Adrenal gland (tissue), 12 donors: ENCODE results near the gene RBM17. TPM values are rescaled to one million over a fixed set of nuclear protein-coding genes. Genes with fewer than 3 reads are reported as not detected.
"Not testable (repeated sequence)": the region's sequence is repeated elsewhere in the genome, so short reads cannot be mapped to it uniquely, and the experiment has no call there.

ENCODE experiments used
- DNase-seq, 7 donors: peaks; one replicate each; pipeline ENCODE4 v3.0.0-alpha.2; 2019 to 2020
- H3K27ac ChIP-seq, 5 donors: fragments of 200-600 bp; sonication (generic) in 4 of 5; 1 replicate in 3 of 5; 2 replicates in 2 of 5; pipeline versions ENCODE4 v1.5.1 to v1.8.0; 2016 to 2020; ENCODE audit warnings: mild to moderate bottlenecking in 1 of 5
- H3K27me3 ChIP-seq: fragments of 200-600 bp; 2 replicates; pipeline ENCODE4 v1.8.0; 2021
- H3K36me3 ChIP-seq, 2 donors: fragments of 200-600 bp; replicated peaks in 1 of 2; 1 replicate in 1 of 2; 2 replicates in 1 of 2; pipeline versions ENCODE4 v1.5.1 to v1.8.0; 2018 to 2022
- H3K4me1 ChIP-seq, 2 donors: fragments of 200-600 bp; replicated peaks in 1 of 2; 1 replicate in 1 of 2; 2 replicates in 1 of 2; pipeline versions ENCODE4 v1.5.1 to v1.8.0; 2018 to 2021
- H3K4me3 ChIP-seq, 4 donors: fragments of 200-600 bp; sonication (generic) in 3 of 4; one replicate each; pipeline ENCODE4 v1.5.1; 2016 to 2018
- H3K9me3 ChIP-seq, 3 donors: fragments of 200-600 bp; sonication (generic) in 1 of 3; replicated peaks in 1 of 3; 1 replicate in 2 of 3; 2 replicates in 1 of 3; pipeline versions ENCODE4 v1.5.1 to v1.8.0; 2016 to 2021
- POLR2A ChIP-seq, 2 donors: fragments of 450-650 bp; IDR thresholded peaks; one replicate each; pipeline ENCODE4 v1.6.1; 2017; ENCODE audit warnings: antibody characterized with exemption in 2 of 2, mild to moderate bottlenecking in 2 of 2, moderate library complexity in 1 of 2
- WGBS, 4 donors: extraction: QIAGEN DNeasy Blood & Tissue Kit in 2 of 4; methylation state at CpG; one replicate each; pipeline versions ENCODE4 v1.1.5 to v1.1.7; 2013 to 2017; 5-methylcytosine and 5-hydroxymethylcytosine counted together
- intact Hi-C, 2 donors: fragments of 100-400 bp; cut with DNase I; formaldehyde crosslinking; loops; one replicate each; pipeline versions ENCODE4 v1.14.1 to v1.15.0; 2022 to 2023
- microRNA-seq, 3 donors: library from miRNA; unstranded; fragments of <30 nt; microRNA quantifications; one replicate each; pipeline ENCODE4, GENCODE V29; 2017 to 2020
- polyA plus RNA-seq, 3 donors: library from polyadenylated mRNA; stranded (reverse); fragments of 200-250 nt in 2 of 3; fragments of 350-450 nt in 1 of 3; fragmentation: Illumina TruSeq in 1 of 3; extraction: RNeasy Lipid Tissue Mini Kit (QIAGEN cat#74804) in 1 of 3; gene quantifications; one replicate each; pipeline ENCODE4 v1.2.3, GENCODE V29; 2013 to 2014
- small RNA-seq, 2 donors: library from RNA; depleted of rRNA; stranded (forward); fragments of <200 nt; gene quantifications; one replicate each; pipeline ENCODE3, GENCODE V24; 2016
- total RNA-seq, 9 donors: library from RNA; depleted of rRNA in 4 of 9; stranded (reverse); fragments of >200 nt in 4 of 9; fragments of 120-200 nt in 1 of 9; fragmentation: NEBNext Ultra II Directional in 1 of 9; extraction: Animal tissue kit (Norgen Biotek cat#: 25700) in 1 of 9; gene quantifications; one replicate each; pipeline versions ENCODE4 v1.1.0 to v1.2.4, GENCODE V29; 2013 to 2023
- TF ChIP-seq, protein P1 (sequence below), 6 experiments: fragments of 450-650 bp in 4 of 6; fragments of 200-600 bp in 2 of 6; sonication (generic) in 1 of 6; IDR thresholded peaks; 1 replicate in 5 of 6; 2 replicates in 1 of 6; pipeline versions ENCODE4 v1.5.1 to v1.8.0; 2016 to 2021; ENCODE audit warnings: antibody characterized with exemption in 6 of 6, mild to moderate bottlenecking in 2 of 6, moderate library complexity in 1 of 6
- donor health status: healthy with polysubstance abuse.
- donor health status: Bipolar disorder and iron deficiency.
- donor health status: DM: yes; HTN: yes; CAD: no.
- donor health status: DM: no; HTN: no; CAD: no.
- donor health status: DM: no; HTN: no; CAD: no.
- donor health status: DM: yes; HTN: yes; CAD: no.

RBM17 gene
- total and polyA plus RNA-seq, 12 donors: 31.9 to 123 (median 66.0) TPM

DNA sequence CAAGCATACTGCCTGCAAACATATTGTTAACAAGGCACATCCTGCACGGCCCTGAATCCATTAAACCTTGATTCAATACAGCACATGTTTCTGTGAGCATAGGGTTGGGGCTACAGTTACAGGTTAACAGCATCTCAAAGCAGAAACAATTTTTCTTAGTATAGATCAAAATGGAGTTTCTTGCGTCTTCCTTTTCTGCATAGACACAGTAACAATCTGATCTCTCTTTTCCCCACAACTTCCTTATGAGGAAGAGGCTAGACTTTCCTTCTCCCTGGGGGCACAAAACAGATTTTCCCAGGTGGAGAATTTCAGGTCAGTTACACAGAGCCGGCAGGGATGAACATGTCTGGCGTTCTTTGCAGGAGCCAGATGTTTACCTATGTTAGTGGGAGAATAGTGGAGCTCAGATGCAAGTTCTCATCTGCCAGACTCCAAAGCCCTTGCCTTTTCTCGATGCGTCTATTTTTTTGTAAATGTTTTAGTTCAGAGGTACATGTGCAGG is 76.4 kb downstream of the RBM17 start:
- intact Hi-C loops: no loop called here
- DNase-seq: no peak
- WGBS, 4 donors: 49 to 58% (median 53%) methylated on average over 6 of the region's 6 CpGs
- Histone ChIP-seq H3K9me3 (no peaks in the 10 kb centered on the region), H3K36me3 (peaks cover 0 to 5% of the 10 kb centered on the region in 2 donors), H3K27ac (peak overlapping the region in 2 of 5 donors; percentile 94 to 100), H3K4me1 (peaks cover 17 to 46% of the 10 kb centered on the region in 2 donors), H3K4me3 (no peak overlapping the region), H3K27me3 (no peaks in the 10 kb centered on the region)
- TF ChIP-seq, protein P1, sequence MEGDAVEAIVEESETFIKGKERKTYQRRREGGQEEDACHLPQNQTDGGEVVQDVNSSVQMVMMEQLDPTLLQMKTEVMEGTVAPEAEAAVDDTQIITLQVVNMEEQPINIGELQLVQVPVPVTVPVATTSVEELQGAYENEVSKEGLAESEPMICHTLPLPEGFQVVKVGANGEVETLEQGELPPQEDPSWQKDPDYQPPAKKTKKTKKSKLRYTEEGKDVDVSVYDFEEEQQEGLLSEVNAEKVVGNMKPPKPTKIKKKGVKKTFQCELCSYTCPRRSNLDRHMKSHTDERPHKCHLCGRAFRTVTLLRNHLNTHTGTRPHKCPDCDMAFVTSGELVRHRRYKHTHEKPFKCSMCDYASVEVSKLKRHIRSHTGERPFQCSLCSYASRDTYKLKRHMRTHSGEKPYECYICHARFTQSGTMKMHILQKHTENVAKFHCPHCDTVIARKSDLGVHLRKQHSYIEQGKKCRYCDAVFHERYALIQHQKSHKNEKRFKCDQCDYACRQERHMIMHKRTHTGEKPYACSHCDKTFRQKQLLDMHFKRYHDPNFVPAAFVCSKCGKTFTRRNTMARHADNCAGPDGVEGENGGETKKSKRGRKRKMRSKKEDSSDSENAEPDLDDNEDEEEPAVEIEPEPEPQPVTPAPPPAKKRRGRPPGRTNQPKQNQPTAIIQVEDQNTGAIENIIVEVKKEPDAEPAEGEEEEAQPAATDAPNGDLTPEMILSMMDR (IDR thresholded peaks at IDR 0.05): no peak
- TF ChIP-seq POLR2A (IDR thresholded peaks at IDR 0.05): no peak

DNA sequence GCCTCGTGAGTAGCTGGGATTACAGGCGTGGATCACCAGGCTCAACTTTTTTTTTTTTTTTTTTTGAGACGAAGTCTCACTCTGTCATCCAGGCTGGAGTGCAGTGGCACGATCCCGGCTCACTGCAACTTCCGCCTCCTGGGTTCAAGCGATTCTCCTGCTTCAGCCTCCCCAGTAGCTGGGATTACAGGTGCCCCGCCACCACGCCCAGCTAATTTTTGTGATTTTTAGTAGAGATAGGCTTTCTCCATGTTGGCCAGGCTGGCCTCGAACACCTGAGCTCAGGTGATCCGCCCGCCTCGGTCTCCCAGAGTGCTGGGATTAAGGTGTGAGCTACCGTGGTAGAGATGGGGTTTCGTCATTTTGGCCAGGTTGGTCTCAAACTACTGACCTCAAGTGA is 77.1 kb downstream of the RBM17 start:
- intact Hi-C loops, H3K4me3 ChIP-seq, H3K27ac ChIP-seq, H3K36me3 ChIP-seq, H3K9me3 ChIP-seq, DNase-seq, H3K27me3 ChIP-seq: not testable (repeated sequence)
- WGBS, 4 donors: 88 to 98% (median 94%) methylated on average over 14 to 15 of the region's 15 CpGs
- peaks cover 17 to 53% of the 10 kb centered on the region in 2 donors for H3K4me1 ChIP-seq

Small RNAs within 50 kb of the gene (microRNA-seq; reads per million reads assigned to microRNA genes)
- gene MIR3155A (0 reads per million in 3 donors), gene MIR3155B (0 reads per million in 3 donors)

Small RNAs within 50 kb of the gene (small RNA-seq; reads per million reads assigned to genes)
- gene MIR3155A: 0 to 0.08 reads per million in 2 donors

Other genes starting within 250 kb of the RBM17 start
- 10 to 100 TPM in 3 of 9 donors, 1 to 10 TPM in 6; 5.9 to 12.4 (median 7.1) TPM for gene ANKRD16, start 199.1 kb upstream of the RBM17 start, total RNA-seq
- 1 to 10 TPM; 4.0 to 6.1 (median 5.8) TPM for gene ANKRD16, start 199.1 kb upstream of the RBM17 start, polyA plus RNA-seq
- gene FBH1, start 198.8 kb upstream of the RBM17 start, total RNA-seq: 100 to 1,000 TPM in 5 of 9 donors, 10 to 100 TPM in 4; 68.9 to 165 (median 106) TPM
- gene FBH1, start 198.8 kb upstream of the RBM17 start, polyA plus RNA-seq: 100 to 1,000 TPM in 2 of 3 donors, 10 to 100 TPM in 1; 91.4 to 154 (median 137) TPM
- 10 to 100 TPM in 5 of 9 donors, 1 to 10 TPM in 4; 2.8 to 55.8 (median 10.1) TPM for gene IL15RA, start 111.5 kb upstream of the RBM17 start, total RNA-seq
- 10 to 100 TPM in 1 of 3 donors, 1 to 10 TPM in 2; 6.8 to 11.0 (median 9.5) TPM for gene IL15RA, start 111.5 kb upstream of the RBM17 start, polyA plus RNA-seq
- 10 to 100 TPM in 3 of 9 donors, 1 to 10 TPM in 3, under 1 TPM in 2, not detected in 1; 0.14 to 57.9 (median 6.9) TPM for gene IL2RA, start 26.7 kb upstream of the RBM17 start, total RNA-seq
- gene IL2RA, start 26.7 kb upstream of the RBM17 start, polyA plus RNA-seq: 1 to 10 TPM in 2 of 3 donors, under 1 TPM in 1; 0.24 to 1.7 (median 1.3) TPM
- 10 to 100 TPM; 14.9 to 72.4 (median 36.8) TPM for gene PFKFB3, start 113.9 kb downstream of the RBM17 start, total RNA-seq
- gene PFKFB3, start 113.9 kb downstream of the RBM17 start, polyA plus RNA-seq: 10 to 100 TPM in 2 of 3 donors, 1 to 10 TPM in 1; 8.4 to 20.8 (median 13.1) TPM